GM19238 (cell line): ENCODE measurements around the gene USP12.

Experiments
- DNase-seq: peaks from one replicate; pipeline ENCODE4 v3.0.0; 2011; ENCODE audit warnings: low spot score; ENCODE audit not compliant: insufficient read length

Gene USP12

GRCh38 chr13:27183561-27184147 is 12.0 kb upstream of the USP12 start:
- DNase-seq: no peak

GRCh38 chr13:27182844-27183497 is 11.4 kb upstream of the USP12 start:
- DNase-seq: no peak

GRCh38 chr13:27182054-27182453 is 10.4 kb upstream of the USP12 start:
- DNase-seq: no peak

DNA sequence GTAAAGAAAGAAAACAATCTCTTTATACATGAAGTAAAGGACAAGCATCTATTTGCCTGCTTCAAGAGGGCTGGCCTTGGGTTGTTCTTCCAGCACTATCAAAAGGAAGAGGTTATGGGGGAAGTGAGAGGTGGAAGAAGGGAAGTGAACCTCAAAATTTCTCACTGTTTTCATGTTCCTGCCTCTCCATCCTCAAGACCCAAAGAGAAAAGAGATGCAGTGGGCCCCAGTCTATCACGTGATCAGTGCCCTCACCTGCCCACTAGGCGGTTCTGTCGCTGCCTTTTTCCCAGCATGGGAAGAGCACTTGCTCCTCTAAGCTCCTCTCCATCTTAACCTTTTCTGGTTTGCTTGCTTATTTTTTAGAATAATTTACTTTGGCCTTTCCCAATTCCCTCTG is 6.2 kb upstream of the USP12 start:
- DNase-seq: no peak

GRCh38 chr13:27176470-27177410 is 5.1 kb upstream of the USP12 start:
- DNase-seq: no peak

DNA sequence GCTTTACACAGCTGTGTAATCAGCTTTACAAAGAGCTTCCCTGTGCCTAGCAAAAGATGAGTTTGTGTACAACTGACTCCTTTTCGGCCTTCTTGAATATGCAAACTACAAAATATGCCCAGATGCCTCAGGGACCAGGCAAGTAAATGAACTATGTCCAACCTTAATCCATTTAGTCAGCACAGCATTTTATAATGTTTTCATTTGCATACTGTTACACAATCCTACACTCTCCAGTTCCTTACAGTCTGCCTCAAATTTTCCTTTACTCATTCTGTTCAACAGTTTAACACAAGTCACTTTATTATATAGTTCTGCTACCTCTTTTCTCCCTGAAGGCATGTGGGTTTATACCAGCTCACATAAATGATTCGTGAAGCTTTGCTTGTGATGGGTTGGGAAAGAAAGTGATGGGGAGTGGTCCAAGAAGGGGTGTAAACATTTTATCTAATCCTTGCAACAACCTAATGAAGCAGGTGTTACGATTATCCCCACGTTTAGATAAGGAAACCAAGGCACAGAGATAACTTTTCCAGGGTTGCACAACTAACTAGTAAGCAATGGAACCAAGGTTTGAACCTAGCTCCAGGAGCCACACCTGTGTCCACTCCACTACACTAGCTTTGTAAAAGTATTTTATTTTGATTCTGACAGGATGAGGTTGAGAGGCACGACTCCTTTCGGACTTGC is 3.3 kb upstream of the USP12 start:
- no peak for DNase-seq

DNA sequence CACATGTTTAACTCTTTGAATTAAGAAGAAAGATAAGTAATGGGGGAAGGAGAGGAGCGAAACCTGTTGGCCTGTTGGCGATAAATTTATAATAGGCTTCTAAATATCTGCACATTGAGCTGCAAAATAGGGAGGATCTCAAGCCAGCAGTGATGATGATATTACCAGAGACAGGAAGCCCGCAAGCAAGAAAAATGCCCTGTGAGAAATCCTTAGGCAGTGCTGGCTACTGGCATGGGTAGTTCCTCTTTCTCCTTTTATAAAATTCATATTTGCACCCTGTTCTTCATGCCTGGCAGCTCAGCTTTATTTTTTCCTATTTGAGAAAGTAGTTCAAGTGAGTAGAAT is 858 bp upstream of the USP12 start:
- DNase-seq: no peak

GRCh38 chr13:27171827-27172494 is 350 bp upstream of the USP12 start:
- DNase-seq: peak; percentile 90

DNA sequence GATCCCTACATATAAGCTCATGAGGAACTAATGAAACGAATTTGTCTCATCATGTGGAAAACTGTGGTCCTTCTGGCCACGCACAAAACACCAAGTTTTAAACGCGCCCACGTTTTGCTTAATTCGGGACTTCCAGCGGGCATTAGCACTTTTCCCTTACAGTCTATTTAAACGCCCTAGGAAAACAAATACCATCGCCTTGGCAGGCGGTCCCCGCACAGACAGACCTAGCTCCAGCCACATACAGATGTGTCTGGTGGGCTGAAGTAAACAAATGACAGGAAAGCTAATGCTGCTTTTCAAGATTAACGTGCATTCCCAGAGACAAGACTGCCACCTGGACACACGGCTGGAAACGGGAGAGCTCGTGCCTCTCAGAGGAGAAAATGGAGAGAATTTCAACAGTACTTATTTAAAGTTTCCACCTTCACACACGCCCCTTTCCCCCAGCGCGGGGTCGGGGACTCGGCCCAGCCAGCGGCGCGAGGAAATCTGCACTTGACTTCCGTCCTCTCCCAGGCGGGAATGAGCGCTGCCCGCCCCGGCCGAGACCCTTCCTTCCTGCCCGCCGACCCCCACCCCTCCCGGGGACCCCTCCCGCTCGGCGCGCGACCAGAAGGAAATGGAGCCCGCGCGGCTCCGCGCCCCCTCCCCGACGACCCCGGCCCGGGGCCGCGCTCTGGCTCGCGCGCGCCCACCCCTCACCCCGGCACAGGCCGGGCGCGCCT is 931 bp downstream of the USP12 start:
- no peak for DNase-seq

DNA sequence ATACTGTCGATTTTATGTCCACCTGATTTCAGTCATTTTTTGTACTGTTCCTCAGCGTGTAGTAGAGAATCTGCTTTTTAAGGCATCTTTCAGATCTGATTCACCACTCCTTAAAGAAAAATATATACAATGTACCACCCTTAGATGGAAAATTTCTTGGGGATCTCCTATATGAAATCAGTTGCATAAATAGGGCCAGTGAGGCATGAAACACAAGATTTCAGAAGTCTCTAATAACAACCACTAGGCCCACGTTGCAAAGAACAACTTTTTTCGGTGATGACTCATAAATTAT is 1.4 kb downstream of the USP12 start:
- DNase-seq: no peak

- DNase-seq: no peak
These were observed 2.5 kb downstream of the USP12 start for GRCh38 chr13:27168906-27169657.

GRCh38 chr13:27168086-27168485 is 3.5 kb downstream of the USP12 start:
- DNase-seq: no peak

- no peak for DNase-seq
These were observed 5.3 kb downstream of the USP12 start for GRCh38 chr13:27166313-27166712.

- no peak for DNase-seq
These were observed 9.6 kb downstream of the USP12 start for GRCh38 chr13:27161980-27162379.

GRCh38 chr13:27161423-27161822 is 10.2 kb downstream of the USP12 start:
- no peak for DNase-seq

DNA sequence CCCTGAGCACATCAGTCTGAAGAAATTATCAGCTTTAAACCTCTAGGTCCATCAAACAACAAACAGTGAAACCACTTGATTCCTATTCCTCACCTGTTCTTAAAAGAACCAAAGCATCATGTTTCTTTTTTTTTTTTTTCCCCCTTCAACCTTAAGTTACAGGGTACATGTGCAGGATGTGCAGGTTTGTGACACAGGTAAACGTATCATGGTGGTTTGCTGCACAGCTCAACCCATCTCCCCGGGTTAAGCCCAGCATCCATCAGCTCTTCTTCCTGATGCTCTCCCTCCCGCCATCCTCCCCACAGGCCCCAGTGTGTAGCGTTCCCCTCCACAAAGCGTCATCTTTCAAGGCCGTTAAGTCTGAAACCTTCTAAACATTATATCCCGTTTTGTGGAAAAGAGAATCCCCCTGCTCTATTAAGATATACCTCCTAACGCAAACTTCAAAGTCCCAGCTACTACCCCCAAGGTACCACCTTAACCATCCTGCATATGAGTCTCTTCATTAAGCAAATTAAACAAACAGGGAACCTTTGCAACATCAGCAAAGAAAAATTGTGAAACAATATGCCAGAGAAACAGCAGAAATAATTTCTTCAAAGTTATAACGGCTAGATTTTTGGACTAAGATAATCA is 10.8 kb downstream of the USP12 start:
- DNase-seq: no peak

GRCh38 chr13:27159806-27160563 is 11.6 kb downstream of the USP12 start:
- DNase-seq: no peak

- DNase-seq: no peak
These were observed 13.3 kb downstream of the USP12 start for GRCh38 chr13:27158335-27158734.
